Tongue (tissue), 2 donors: ENCODE data around the gene SH3GL3. TPM values are rescaled to one million over a fixed set of nuclear protein-coding genes. Genes with fewer than 3 reads are reported as not detected.
A peak's percentile ranks its signal among the peaks of the same experiment; 100 is the strongest.

ENCODE experiments used
- DNase-seq: peaks from one replicate; pipeline ENCODE4 v3.0.0-alpha.2; 2015
- total RNA-seq: library from RNA; depleted of rRNA; stranded (reverse); fragments of >200 nt; gene quantifications from one replicate; pipeline ENCODE4 v1.2.3, GENCODE V29; 2014

Gene SH3GL3
- total RNA-seq, 1 donor from 2014 or later = 7.1 TPM

GRCh38 chr15:83462953-83463433 lies 15.9 kb downstream of the SH3GL3 start:
- DNase-seq = no peak

DNA sequence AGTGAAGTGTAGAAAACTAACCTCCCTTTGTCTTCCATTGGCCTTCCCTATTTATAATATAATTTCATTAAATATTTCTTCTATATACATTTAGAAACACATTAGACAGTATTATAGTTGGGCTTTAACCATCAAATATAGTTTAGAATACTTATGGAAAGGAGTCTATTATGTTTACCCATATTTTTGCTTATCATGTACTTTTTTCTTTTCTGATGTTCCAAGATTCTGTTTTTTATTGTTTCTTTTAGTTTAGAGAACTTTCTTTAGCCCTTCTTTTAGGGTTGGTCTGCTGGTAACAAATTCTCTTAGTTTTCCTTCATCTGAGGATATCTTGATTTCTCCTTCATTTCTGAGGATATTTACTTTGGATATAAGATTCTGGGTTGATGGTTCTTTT lies 23.7 kb downstream of the SH3GL3 start:
- DNase-seq = no peak

DNA sequence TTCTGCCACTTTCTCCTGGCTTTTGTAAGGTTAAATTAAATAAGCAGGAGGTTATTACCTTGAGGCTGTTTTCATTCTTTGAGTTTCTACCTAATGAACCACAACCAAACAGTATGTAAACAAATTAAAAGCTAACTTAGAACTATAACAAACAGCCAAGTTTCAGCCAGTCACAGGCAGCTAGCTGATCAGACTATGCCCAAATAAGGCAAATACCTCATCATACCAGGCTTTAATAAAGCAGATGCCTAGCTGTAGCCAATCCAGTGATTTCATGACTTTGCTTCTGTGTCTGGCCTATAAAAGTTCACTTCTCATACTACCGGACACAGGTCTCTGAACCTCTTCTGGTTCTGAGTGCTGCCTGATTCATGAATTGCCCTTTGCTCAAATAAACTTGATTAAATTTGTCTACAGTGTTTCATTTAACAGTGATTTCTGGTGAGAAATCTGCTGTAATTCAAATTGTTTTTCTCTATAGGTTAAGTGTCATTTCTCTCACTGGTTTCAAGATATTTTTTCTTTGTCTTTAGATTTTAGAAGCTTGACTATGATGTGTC lies 24.2 kb downstream of the SH3GL3 start:
- no peak for DNase-seq

DNA sequence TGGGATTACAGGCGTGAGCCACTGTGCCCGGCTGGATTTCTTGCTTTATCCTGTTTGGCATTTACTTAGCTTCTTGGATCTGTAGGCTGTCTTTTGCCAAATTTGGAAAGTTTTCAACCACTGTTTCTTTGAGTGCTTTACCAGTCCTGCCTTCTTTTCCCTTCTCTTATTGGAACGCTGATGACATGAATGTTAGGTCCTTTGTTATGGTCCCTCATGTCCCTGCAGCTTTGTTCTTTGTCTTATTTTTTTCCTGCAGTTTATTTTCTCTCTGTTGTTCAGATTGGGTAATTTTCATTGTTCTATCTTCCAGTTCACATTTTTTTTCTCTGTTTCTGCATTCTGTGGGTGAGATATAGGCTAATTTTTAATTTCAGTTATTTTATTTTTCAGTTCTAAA lies 25.0 kb downstream of the SH3GL3 start:
- no peak for DNase-seq

GRCh38 chr15:83472797-83473196 lies 25.7 kb downstream of the SH3GL3 start:
- DNase-seq = no peak

- no peak for DNase-seq
Measured at GRCh38 chr15:83474578-83474977, 27.4 kb downstream of the SH3GL3 start.

DNA sequence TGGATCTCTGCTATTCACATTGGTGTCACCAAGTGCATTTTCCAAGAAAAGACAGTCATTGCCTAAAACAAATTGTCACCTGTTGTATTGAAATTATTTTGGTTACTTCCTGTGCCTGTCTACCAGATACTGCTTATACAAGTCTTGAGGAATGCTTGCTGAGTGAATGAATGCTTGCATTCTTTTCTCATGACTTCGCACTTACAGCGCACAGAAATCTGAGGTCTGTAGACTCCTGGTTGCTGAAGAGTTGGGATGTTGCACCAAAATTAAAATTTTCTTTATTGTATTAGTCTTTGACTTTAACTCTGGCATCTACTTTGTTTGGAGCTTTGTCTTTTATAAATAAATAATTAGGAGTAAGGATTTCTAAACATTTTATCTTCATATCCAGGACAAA lies 28.4 kb downstream of the SH3GL3 start:
- DNase-seq = no peak

DNA sequence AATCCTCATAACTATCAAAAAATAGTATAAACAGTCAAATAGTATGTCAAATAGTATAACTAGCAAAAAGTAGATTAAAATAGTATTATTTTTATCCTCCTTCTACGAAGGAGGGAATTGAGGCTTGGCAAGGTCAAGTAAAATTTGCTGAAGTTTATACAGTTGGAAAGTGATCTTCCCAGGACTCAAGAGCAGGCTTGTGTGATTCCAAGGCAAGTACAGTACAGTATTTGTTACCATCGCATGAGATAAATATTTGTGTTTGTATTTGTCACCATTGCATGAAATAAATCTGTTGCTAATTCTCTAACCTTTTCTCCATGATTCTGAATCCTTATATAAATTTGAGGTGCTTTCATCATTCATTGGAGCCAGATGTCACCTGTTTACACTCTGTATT lies 28.9 kb downstream of the SH3GL3 start:
- no peak for DNase-seq

- DNase-seq = no peak
Measured at GRCh38 chr15:83476708-83477107, 29.6 kb downstream of the SH3GL3 start.

DNA sequence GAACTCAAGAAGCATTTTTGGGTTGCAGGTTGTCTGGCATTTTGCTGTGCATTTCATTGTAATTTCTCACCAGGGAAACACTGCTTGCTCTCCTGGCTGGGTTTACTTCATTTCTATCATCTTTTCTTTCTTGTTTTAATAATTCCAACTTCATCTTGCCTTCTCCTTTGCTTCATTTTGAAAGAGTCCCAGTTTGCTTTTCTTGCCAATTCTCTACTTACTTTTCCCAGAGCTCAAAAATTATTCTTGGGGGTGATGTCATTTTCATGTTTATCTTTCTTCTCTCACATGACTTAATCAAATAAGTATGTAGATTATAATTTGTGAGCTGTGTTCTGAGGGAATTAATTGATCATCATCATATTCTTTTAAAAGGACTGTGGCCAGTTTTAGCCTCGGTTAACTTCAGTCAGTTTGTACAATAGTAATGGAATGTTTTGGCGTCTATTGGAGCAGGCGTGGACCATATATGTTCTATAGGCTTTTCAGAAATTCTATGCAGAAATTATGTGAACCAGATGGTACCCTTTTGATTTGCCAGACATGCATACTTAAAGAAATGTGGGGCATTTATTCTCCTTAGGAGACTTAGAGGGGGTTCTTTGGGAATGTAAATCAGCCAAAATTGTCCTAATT lies 30.1 kb downstream of the SH3GL3 start:
- DNase-seq = peak; percentile 45

DNA sequence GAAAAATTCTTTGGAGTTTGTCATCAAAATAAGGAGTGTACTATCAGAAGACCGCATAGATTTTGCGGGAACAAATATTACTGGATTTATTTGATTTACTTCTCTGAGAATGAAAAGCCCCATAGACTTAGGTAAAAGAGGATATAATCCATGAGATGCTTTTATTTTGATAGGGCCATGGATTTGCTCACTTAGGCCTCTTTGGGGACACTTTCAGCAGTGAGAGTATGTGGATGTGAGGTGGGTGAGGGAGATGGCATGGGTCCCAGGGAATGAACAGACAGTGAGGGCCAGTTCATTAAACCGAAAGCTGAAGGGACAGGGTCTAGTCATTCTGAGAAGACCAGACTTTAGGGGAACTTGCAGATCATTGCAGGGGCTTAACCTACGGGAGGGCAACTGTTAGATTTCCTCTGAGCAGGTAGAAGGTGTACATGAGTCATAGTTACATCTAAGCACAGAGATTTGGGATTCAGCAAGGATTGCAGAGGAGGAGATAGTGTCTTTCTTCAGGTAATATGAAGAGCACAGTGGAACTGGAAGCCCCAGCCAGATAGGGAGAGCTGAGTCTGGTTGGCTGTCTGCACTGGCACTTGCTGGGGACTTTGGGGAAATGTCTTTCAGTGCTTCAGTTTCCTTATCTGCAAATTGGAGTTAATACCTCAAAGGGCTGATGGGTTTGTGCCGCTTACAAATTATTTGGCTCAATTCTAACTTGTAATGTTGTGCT lies 30.8 kb downstream of the SH3GL3 start:
- DNase-seq = no peak

- DNase-seq = no peak
Measured at GRCh38 chr15:83483612-83484011, 36.5 kb downstream of the SH3GL3 start.

DNA sequence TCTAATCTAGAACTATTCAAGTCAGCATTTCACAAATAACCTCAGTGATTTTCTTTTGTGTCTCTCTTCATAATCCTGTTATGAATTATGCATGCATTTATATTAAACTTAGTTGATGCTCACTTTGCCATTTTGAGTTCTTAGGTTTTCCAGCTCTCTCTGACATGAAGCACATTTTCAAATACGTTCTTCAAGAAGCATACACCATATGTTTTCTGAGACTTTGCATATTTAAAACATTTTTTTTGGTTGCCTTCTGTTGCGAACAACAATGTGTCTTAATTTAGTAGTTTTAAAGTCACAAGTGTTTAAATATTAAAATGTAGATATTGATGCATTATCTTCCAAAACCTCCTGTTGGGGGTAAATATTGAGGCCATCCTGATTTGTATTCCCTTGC lies 37.5 kb downstream of the SH3GL3 start:
- no peak for DNase-seq

GRCh38 chr15:83486363-83486762 lies 39.2 kb downstream of the SH3GL3 start:
- DNase-seq = no peak

- DNase-seq = no peak
Measured at GRCh38 chr15:83487519-83487918, 40.4 kb downstream of the SH3GL3 start.

GRCh38 chr15:83489690-83490089 lies 42.5 kb downstream of the SH3GL3 start:
- no peak for DNase-seq

DNA sequence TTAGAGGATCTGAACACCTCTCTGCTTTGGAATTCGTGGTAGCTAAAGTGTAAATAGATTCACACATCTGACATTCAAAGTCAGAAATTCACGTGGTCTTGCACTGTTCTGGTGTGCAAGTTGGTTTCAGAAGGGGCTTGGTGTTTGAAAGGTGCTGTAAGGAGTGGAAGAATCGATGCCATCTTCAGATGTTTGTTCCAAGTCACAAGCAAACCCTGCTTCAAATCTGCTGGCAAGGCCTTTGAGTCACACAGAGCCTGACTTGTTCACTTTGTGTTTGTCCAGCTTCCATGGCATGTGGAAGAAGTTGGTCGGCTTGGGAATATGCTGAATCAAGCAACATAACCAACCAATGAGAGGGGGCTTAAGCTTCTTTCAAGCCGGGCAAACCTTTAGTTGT lies 44.3 kb downstream of the SH3GL3 start:
- no peak for DNase-seq

- no peak for DNase-seq
Measured at GRCh38 chr15:83496766-83497165, 49.6 kb downstream of the SH3GL3 start.

DNA sequence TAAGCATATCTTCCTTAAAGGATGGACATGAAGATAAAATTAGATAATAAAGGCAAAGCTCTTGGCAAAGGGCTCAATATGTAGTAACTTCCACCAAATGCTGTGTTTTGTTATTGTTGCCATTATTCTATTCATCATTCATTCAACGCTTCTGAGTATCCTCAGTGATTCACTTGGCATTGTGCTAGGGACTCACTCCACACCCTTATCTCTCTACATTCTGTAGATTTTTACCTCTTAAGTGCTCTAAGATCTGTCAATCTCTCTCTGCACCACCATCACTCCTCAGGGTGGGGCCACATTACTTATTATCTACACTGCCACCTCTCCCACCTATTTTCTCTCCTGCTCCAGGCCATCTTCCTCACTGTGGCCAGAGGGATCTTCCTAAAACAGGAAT lies 51.2 kb downstream of the SH3GL3 start:
- no peak for DNase-seq

GRCh38 chr15:83498801-83499200 lies 51.7 kb downstream of the SH3GL3 start:
- DNase-seq = no peak

- DNase-seq = no peak
Measured at GRCh38 chr15:83499476-83499875, 52.3 kb downstream of the SH3GL3 start.

DNA sequence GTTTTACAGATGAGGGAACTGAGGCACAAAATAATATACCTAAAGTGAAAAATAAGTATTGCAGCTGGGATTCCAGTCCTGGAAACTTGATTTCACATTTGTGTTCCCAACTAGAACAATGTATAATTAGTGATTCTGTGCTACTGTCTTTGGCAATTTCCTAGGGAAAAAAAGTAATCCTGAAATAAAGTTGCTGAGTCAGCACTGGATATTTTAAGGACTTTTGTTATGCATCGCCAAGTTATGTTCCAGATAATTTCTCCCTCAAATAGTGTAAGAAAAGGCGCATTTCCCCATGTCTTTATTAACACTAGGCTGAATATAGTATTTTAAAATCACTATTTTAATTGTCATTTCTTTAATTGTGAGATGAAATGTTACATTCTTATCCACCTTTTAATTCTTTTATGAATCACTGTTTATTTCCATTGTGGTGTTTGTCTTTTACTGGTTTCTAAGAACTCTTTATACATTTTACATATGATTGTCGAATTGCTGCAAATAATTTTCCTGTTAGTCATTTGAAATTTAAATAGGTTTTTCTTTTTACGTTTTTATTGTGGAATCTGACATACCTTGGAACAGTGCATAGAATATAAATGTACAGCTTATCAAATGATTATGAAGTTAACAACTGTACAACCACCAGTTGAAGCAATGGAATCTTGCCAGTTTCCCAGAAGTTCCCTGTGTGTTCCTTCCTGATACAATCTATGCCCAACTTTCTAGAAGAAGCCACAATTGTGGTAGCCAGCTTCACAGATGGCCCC lies 56.6 kb downstream of the SH3GL3 start:
- no peak for DNase-seq

DNA sequence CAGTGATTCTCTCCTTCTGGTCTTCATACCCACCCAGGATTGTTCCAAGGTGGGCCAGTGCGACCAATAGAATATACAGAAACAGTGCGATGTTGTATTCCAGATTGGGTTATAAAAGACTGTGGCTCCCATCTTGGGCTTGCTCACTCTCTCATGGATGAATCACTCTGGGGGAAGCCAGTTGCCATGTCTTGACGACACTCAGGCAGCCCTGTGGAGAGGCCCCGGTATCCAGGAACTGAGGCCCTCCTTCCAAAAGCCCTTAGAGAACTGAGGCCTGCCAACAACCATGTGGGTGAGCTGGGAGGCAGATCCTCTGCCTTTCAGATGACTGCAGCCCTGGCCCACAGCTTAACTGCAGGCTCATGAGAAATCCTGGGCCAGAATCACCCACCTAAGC lies 57.2 kb downstream of the SH3GL3 start:
- no peak for DNase-seq
